ENCODE results near the gene RPN2.

The RPN2 gene

GRCh38 chr20:37284691-37285161 lies 105.6 kb downstream of the RPN2 start:
- TF ChIP-seq CTCF (IDR thresholded peaks at IDR 0.05; ENCODE audit: extremely low read depth, missing control alignments), result no peak
- DNase-seq (ENCODE audit: low spot score), result no peak

GRCh38 chr20:37285664-37286374 lies 106.7 kb downstream of the RPN2 start:
- TF ChIP-seq CTCF (IDR thresholded peaks at IDR 0.05; ENCODE audit: extremely low read depth, missing control alignments), result no peak
- no peak for DNase-seq (ENCODE audit: low spot score)

GRCh38 chr20:37288091-37288490 lies 109.0 kb downstream of the RPN2 start:
- TF ChIP-seq CTCF (IDR thresholded peaks at IDR 0.05; ENCODE audit: extremely low read depth, missing control alignments), result no peak
- no peak for DNase-seq (ENCODE audit: low spot score)

- no peak for TF ChIP-seq CTCF (IDR thresholded peaks at IDR 0.05; ENCODE audit: extremely low read depth, missing control alignments)
- no peak for DNase-seq (ENCODE audit: low spot score)
Measured at GRCh38 chr20:37290158-37290810, 111.2 kb downstream of the RPN2 start.

Measured in GM20000 (cell line).